OCI-LY3 (cell line): ENCODE data around the gene SHROOM3.

ENCODE experiments used
- CTCF ChIP-seq: fragments of 200-600, 300-600 bp; sonication (generic); IDR thresholded peaks from 2 replicates; pipeline ENCODE4 v1.5.1; 2014; ENCODE audit warnings: antibody characterized with exemption, low read length, low read depth
- EZH2phosphoT487 ChIP-seq: fragments of 200-600 bp; shearing (Covaris generic); IDR thresholded peaks from 2 replicates; pipeline ENCODE4 v1.6.1; 2018; ENCODE audit warnings: antibody characterized with exemption, mixed run types, low read depth

GRCh38 chr4:76692761-76693160, 257.7 kb downstream of the SHROOM3 start:
- no peak for TF ChIP-seq CTCF
- TF ChIP-seq EZH2phosphoT487: no peak
